Mesothelial cell of epicardium (in vitro differentiated cells): ENCODE measurements around the gene ACOX2. TPM values are rescaled to one million over a fixed set of nuclear protein-coding genes. Genes with fewer than 3 reads are reported as not detected.

Experiments
- DNase-seq, 2 experiments: peaks; one replicate each; pipeline ENCODE4 v3.0.0; 2021; ENCODE audit warnings: low spot score in 2 of 2; ENCODE audit not compliant: unreplicated experiment in 2 of 2
- H3K27ac Mint-ChIP-seq: 2 replicates; pipeline ENCODE4 v1.8.0; 2021; ENCODE audit warnings: mixed read lengths
- H3K27me3 Mint-ChIP-seq: 2 replicates; pipeline ENCODE4 v1.8.0; 2021; ENCODE audit warnings: low read depth, mixed read lengths
- H3K36me3 Mint-ChIP-seq: 2 replicates; pipeline ENCODE4 v1.8.0; 2021; ENCODE audit warnings: mixed read lengths
- H3K4me1 Mint-ChIP-seq: 2 replicates; pipeline ENCODE4 v1.8.0; 2021; ENCODE audit warnings: mixed read lengths
- H3K4me3 Mint-ChIP-seq: 2 replicates; pipeline ENCODE4 v1.8.0; 2021; ENCODE audit warnings: mild to moderate bottlenecking, moderate library complexity, mixed read lengths
- H3K9me3 Mint-ChIP-seq: 2 replicates; pipeline ENCODE4 v1.8.0; 2021; ENCODE audit warnings: mixed read lengths
- total RNA-seq: library from RNA; stranded (reverse); gene quantifications from 3 replicates; pipeline ENCODE4 v1.2.1, GENCODE V29; 2021
- TF ChIP-seq, protein P1 (sequence below): fragments of 200-600 bp; sonication (generic); IDR thresholded peaks from one replicate; pipeline ENCODE4 v1.5.0; 2021; ENCODE audit warnings: antibody characterized with exemption; ENCODE audit not compliant: unreplicated experiment

ACOX2 gene
- total RNA-seq, 1 donor from 2014 or later = 31.0 TPM

DNA sequence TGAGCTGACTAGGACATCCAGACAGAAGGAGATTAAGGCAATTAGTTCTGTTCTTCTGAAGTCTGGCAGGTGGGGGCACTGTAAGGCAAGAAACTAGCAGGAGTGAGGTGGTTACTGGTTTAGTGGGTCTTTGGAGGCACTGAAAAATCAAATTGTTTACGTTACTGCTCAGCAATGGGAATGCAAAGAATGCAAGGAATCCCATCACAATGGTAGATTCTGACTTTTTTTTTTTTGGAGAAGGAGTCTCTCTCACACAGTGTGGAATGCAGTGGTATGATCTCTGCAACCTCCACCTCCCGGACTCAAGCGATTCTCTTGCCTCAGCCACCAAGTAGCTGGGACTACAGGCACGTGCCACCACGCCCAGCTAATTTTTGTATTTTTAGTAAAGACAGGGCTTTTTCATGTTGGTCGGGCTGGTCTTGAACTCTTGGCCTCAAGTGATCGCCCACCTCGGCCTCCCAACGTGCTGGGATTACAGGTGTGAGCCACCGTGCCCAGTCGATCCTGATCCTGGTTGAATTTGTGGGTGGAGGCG lies 23.9 kb upstream of the ACOX2 start:
- TF ChIP-seq, protein P1, sequence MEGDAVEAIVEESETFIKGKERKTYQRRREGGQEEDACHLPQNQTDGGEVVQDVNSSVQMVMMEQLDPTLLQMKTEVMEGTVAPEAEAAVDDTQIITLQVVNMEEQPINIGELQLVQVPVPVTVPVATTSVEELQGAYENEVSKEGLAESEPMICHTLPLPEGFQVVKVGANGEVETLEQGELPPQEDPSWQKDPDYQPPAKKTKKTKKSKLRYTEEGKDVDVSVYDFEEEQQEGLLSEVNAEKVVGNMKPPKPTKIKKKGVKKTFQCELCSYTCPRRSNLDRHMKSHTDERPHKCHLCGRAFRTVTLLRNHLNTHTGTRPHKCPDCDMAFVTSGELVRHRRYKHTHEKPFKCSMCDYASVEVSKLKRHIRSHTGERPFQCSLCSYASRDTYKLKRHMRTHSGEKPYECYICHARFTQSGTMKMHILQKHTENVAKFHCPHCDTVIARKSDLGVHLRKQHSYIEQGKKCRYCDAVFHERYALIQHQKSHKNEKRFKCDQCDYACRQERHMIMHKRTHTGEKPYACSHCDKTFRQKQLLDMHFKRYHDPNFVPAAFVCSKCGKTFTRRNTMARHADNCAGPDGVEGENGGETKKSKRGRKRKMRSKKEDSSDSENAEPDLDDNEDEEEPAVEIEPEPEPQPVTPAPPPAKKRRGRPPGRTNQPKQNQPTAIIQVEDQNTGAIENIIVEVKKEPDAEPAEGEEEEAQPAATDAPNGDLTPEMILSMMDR = no peak
- H3K4me3 Mint-ChIP-seq = no peak overlapping the region
- no peaks in the 10 kb centered on the region for H3K9me3 Mint-ChIP-seq
- DNase-seq = peak in 1 of 2 experiments; percentile 64
- peak overlapping the region; percentile 92 for H3K27ac Mint-ChIP-seq
- peaks cover 32% of the 10 kb centered on the region for H3K4me1 Mint-ChIP-seq
- H3K36me3 Mint-ChIP-seq = no peaks in the 10 kb centered on the region
- no peaks in the 10 kb centered on the region for H3K27me3 Mint-ChIP-seq

DNA sequence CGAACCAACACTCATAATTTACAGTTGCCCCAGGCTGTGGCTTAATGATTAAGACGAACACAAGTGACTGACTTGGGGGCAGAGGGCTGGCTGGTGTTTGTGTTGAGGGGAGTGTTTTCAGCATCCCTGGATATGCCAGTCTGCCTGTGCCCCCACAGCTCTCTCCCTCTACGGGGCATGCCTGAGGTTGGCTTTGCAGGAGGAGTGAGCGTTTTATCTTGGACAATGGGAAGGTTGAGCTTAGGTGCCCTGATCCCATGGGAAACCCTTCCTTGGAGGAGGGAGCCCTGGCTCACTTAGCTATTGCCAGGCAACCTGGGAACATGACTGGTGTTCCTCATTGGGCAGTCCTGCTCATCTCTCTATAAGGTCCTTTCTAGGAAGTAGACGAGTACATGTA lies 22.6 kb upstream of the ACOX2 start:
- H3K9me3 Mint-ChIP-seq = no peaks in the 10 kb centered on the region
- TF ChIP-seq, protein P1 = no peak
- no peaks in the 10 kb centered on the region for H3K36me3 Mint-ChIP-seq
- H3K4me1 Mint-ChIP-seq = peaks cover 22% of the 10 kb centered on the region
- H3K4me3 Mint-ChIP-seq = no peak overlapping the region
- DNase-seq = no peak
- no peaks in the 10 kb centered on the region for H3K27me3 Mint-ChIP-seq
- no peak overlapping the region for H3K27ac Mint-ChIP-seq

DNA sequence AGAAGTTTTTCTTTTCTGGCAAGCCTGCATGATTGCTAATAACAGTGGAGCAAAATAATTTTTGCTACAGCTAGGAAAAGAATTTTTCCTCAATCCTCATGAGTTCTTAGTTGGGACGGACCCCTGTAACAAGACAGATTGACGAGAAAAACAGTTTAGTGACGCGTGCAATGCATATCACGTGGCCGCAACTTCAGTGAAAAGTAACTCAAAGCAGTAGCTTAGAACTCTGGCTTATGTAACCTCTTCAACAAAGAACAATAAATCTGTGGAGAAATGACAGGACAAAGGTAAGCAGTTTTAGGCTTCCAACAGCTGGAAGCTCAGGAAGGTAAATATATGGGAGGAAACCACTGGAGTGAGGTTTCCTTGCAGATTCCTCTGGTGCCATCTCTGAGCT lies 20.5 kb upstream of the ACOX2 start:
- Mint-ChIP-seq H3K27me3 (no peaks in the 10 kb centered on the region), H3K4me3 (no peak overlapping the region), H3K36me3 (no peaks in the 10 kb centered on the region), H3K9me3 (peaks cover 9% of the 10 kb centered on the region), H3K4me1 (peaks cover 20% of the 10 kb centered on the region), H3K27ac (peak overlapping the region; percentile 88)
- no peak for DNase-seq
- TF ChIP-seq, protein P1 = no peak

DNA sequence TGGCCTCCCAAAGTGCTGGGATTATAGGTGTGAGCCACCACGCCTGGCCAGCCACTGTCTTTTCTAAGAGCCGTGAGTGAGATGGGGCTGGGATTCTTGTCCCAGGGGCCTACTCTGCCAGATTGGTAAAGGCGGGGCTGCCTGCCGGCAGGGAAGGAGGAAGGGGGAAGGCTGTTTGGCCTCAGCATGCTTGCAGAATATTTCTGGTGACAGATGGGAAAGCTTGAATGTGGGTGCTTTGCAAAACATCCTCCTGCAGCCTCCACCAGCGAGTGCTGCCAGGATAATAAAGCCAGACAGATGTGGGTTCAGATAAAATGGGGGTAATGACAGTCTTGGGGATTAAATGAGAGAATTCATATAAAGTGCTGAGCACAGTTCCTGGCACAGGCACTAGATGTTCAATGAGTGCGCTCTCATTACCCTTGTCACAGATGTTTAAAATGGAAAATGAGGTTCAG lies 19.8 kb upstream of the ACOX2 start:
- Mint-ChIP-seq H3K4me3 (no peak overlapping the region), H3K27ac (peak overlapping the region; percentile 88), H3K36me3 (no peaks in the 10 kb centered on the region), H3K27me3 (no peaks in the 10 kb centered on the region), H3K9me3 (peaks cover 15% of the 10 kb centered on the region), H3K4me1 (peaks cover 20% of the 10 kb centered on the region)
- DNase-seq = no peak
- TF ChIP-seq, protein P1 = no peak

DNA sequence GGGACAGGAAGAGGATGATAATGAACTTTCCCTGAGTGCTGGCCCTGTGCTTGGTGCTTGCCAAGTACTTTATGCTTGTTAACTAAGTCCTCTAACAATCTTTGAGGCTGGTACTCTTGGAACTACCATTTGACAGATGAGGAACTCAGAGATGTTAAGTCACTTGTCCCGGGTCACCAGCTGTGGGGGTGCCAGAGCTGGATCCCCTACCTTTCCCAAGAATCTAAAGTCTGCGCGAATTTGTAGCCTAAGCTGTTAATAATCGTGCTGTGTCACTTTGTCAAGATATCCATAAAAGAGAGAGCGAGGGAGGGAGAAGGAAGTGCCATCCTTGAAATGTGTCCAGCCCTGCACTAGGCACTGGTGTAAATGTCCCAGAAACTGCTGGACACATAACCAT lies 19.0 kb upstream of the ACOX2 start:
- Mint-ChIP-seq H3K4me1 (peaks cover 18% of the 10 kb centered on the region), H3K27me3 (no peaks in the 10 kb centered on the region), H3K4me3 (no peak overlapping the region), H3K36me3 (peaks cover 3% of the 10 kb centered on the region), H3K9me3 (peaks cover 20% of the 10 kb centered on the region), H3K27ac (no peak overlapping the region)
- no peak for DNase-seq
- TF ChIP-seq, protein P1 = no peak

DNA sequence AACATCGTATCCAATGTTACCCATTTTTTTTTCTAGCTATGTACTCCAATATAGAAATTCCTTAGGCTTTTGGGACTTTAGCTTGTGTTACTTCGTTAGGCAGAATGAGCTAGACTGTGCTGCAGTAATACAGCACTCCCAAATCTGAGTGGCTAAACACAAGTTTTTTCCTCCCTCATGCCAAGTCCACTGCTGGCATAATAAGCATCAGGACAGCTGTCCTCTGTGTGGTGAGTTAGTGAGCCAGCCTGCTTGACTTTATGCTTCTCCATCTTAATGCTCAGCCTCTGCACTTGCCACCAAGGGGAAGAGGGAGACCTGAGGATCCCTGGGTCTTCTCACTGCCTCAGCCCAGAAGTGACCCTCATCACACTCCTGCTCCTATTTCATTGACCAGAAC lies 18.2 kb upstream of the ACOX2 start:
- H3K4me1 Mint-ChIP-seq = peaks cover 14% of the 10 kb centered on the region
- no peak for DNase-seq

More for the DNA sequence above, 18.2 kb upstream of the ACOX2 start:
- Mint-ChIP-seq H3K27me3 (no peaks in the 10 kb centered on the region), H3K9me3 (peaks cover 20% of the 10 kb centered on the region), H3K4me3 (no peak overlapping the region), H3K27ac (no peak overlapping the region), H3K36me3 (peaks cover 3% of the 10 kb centered on the region)
- TF ChIP-seq, protein P1 = no peak
